GM19467 (cell line): ENCODE measurements around the gene EREG.

Experiments used
- ATAC-seq: cut with Tn5 transposase; IDR thresholded peaks from one replicate; pipeline ENCODE4 v1.9.1; 2021; ENCODE audit warnings: mild to moderate bottlenecking, moderate library complexity; ENCODE audit not compliant: unreplicated experiment

The EREG gene

DNA sequence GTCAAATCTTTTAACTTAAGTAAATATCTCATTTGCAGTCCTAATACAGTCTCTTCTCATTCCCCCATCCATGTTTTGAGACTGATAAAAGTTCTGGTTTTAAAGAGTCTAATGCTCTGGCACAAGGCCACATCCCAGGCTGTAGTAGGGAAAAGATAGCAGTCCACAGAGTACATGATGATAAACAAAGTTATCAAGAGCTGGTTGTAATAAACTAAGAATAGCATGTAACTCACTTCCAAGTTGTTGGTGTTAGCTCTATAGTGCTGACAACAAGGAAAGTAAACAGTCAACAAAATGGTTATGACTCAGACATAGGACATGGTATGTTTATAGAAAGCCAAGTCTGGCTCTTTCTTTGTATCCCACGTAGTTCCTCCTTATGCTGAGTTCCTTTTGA, 58.2 kb downstream of the EREG start:
- ATAC-seq, result no peak

DNA sequence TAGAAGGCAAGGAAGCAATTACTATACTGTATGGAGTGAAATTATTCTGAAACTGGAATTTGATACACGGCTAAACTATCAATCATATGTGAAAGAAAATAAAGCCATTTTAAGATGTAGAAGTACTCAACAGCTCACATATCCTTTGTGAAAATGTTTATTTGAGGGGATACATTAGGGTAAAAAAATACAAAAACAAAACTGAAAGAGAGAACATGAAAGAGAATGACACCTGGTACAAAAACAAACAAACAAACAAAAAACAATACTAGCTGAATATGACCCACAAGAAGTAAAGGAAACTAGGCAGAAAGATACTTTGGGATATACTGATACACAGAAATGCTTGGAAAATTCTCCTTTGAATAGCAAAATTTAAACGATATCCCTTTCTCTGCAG, 59.2 kb downstream of the EREG start:
- ATAC-seq, result no peak

GRCh38 chr4:74426101-74426500, 61.2 kb downstream of the EREG start:
- ATAC-seq, result no peak

- no peak for ATAC-seq
Observed at GRCh38 chr4:74428276-74428675, 63.3 kb downstream of the EREG start.

DNA sequence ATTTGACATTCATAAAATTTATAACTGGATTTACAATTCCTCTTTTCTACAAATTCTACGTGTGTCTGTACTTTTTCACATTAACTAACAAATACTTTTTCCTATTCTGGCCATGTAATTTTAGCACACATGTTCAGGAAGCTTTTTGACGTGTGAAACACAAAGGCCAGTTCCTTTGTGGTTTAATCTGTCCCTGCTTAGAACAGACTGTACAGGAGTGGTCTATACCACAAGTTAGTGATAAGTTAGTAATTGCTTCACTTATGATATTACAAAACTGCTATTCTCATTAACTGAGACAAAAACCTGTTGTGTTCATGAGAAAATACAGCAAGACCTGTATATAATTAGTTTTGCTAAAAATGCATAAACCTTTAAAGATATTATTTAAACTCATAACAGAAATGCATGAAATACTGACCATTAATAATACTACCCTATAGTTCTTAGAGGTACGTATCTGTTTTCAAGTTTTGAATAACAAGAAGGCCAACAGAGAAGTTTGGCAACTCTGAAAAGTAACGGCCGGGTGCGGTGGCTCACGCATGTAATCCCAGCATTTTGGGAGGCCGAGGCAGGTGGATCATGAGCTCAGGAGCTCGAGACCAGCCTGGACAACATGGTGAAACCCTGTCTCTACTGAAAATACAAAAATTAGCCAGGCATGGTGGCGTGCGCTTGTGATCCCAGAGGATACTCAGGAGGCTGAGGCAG, 66.3 kb downstream of the EREG start:
- peak; percentile 80 for ATAC-seq

DNA sequence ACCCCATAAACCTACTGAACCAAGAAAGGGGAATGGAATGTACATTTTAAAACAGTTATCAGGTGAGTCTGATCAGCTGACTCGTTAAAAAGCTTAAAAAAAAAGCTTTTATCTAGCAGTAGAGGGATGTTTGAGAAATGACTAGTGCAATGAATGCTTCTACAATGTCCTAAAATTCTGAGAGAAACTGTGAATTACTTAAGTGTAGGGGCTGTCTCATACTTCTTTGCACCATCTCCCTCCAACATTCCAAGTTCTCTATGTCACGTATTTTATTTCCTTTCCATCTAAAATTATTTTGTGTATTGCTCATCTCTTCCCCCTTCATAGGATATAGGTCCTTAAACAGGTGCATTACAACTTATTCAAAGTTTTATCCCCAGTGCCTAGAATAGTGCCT, 68.1 kb downstream of the EREG start:
- no peak for ATAC-seq

- ATAC-seq, result no peak
Observed at GRCh38 chr4:74433541-74434172, 68.7 kb downstream of the EREG start.

DNA sequence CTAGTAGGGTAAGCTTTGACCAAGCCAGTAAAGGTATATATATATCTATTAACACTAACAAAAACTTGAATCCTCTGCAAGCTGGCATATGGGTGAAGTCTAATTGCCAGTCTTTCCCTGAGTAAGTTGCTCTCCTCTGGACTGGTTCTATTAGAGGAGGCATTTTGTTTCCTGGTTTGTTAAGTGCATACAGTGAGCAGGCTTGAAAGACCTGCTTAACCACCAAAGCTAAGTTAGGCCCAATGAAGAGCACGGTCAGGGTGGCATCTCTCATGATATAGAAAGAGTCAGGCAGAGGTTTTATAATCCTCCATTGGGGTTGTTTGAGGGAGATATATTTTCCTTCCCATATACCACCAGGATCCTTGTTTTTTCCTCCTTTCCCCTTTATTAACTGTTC, 70.4 kb downstream of the EREG start:
- no peak for ATAC-seq

DNA sequence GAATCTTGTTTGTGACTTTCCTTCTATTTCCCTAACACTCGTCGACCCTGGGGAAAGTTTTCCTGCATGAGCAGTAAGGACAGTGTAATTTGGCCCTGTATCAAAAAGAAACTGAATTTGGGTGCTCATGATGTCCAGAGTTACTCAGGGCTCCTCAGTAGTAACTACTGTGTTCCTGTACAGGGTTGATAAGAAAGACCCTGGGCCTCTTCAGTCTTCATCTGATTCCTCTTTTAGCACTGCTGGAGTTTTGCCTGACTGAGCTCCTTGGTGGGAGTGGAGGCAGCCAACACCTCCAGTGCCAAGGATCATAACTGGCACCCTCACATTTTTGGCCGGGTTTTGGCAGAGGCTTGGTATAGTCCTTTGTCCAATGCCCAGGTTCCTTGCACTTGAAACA, 72.9 kb downstream of the EREG start:
- ATAC-seq, result no peak
